ENCODE results near the gene THEM5.

The THEM5 gene

GRCh38 chr1:151867765-151868411 lies 14.4 kb upstream of the THEM5 start:
- H3K36me3 ChIP-seq: no peaks in the 10 kb centered on the region
- no peak for TF ChIP-seq CTCF (IDR thresholded peaks at IDR 0.05)
- H3K27ac ChIP-seq: peak overlapping the region; percentile 13
- no peaks in the 10 kb centered on the region for H3K27me3 ChIP-seq
- no peaks in the 10 kb centered on the region for H3K9me3 ChIP-seq
- no peak overlapping the region for H3K4me3 ChIP-seq (ENCODE audit: low read depth in 1 of 2, low read length in 1 of 2)
- H3K4me1 ChIP-seq (ENCODE audit: control insufficient read depth in 1 of 2, insufficient read depth in 1 of 2, low read depth in 1 of 2, low read length in 1 of 2): peaks cover 0 to 15% of the 10 kb centered on the region in 2 experiments

DNA sequence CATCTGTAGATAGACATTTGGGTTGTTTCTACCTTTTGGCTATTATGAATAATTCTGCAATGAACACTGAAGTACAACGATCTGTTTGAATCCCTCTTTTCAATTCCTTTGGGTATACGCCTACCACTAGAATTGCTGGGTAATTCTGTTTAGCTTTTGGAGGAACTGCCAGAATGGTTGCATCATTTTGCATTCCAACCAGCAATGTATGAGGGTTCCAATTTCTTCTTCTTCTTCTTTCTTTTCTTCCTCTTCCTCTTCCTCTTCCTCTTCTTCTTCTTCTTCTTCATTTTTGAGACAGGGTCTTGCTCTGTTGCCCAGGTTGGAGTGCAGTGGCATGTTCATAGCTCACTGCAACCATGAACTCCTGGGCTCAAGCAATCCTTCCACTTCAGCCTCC lies 13.8 kb upstream of the THEM5 start:
- H3K27me3 ChIP-seq: no peaks in the 10 kb centered on the region
- H3K9me3 ChIP-seq: no peaks in the 10 kb centered on the region
- TF ChIP-seq CTCF (IDR thresholded peaks at IDR 0.05): no peak
- H3K27ac ChIP-seq: peak overlapping the region; percentile 38
- no peak overlapping the region for H3K4me3 ChIP-seq (ENCODE audit: low read depth in 1 of 2, low read length in 1 of 2)
- H3K4me1 ChIP-seq (ENCODE audit: control insufficient read depth in 1 of 2, insufficient read depth in 1 of 2, low read depth in 1 of 2, low read length in 1 of 2): peaks cover 0 to 15% of the 10 kb centered on the region in 2 experiments
- H3K36me3 ChIP-seq: no peaks in the 10 kb centered on the region

DNA sequence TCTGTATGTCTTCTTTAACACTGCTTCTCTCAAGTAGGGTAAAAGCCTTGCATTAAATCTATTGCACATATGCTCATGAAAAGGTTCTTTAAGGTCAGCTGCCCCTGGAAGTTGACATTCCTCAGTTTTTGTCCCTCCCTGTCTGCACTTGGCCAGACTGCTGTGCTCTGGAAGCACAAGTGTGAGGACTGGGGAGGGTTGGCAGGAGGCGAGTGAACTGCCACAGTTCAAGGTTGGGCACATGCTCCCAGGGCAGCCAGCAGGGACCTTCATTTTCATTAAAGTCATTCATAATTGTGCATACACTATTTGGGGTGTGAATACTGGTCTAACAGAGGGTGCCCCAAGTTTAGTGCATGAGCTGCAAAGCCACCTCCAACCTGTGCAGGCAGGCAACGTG lies 10.9 kb upstream of the THEM5 start:
- Histone ChIP-seq H3K27ac (no peak overlapping the region), H3K9me3 (no peaks in the 10 kb centered on the region), H3K27me3 (no peaks in the 10 kb centered on the region), H3K4me3 (ENCODE audit: low read depth in 1 of 2, low read length in 1 of 2) (no peak overlapping the region), H3K4me1 (ENCODE audit: control insufficient read depth in 1 of 2, insufficient read depth in 1 of 2, low read depth in 1 of 2, low read length in 1 of 2) (peaks cover 0 to 15% of the 10 kb centered on the region in 2 experiments), H3K36me3 (no peaks in the 10 kb centered on the region)
- TF ChIP-seq CTCF (IDR thresholded peaks at IDR 0.05): no peak

DNA sequence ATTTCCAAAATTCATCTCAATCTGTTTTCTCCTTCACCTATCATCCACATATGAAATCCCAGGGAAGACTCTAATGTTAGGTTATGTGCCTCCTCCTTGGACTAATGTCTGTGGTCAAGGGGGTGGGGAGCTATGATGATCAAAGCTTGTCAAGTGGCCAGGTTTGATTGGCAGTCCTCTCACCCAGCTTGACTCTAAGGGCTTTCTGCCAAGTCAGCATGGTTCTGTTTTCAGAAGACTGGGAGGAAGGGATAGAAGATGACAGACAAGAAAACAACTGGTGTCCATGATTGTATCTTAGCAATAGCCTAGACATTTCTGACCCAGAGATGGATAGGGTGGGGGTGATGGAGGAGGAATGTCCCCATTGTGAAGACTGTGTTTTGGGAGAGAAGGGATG lies 9.1 kb upstream of the THEM5 start:
- no peak for TF ChIP-seq CTCF (IDR thresholded peaks at IDR 0.05)
- Histone ChIP-seq H3K36me3 (no peaks in the 10 kb centered on the region), H3K27me3 (no peaks in the 10 kb centered on the region), H3K4me1 (ENCODE audit: control insufficient read depth in 1 of 2, insufficient read depth in 1 of 2, low read depth in 1 of 2, low read length in 1 of 2) (peaks cover 2 to 11% of the 10 kb centered on the region in 2 experiments), H3K4me3 (ENCODE audit: low read depth in 1 of 2, low read length in 1 of 2) (no peak overlapping the region), H3K27ac (no peak overlapping the region), H3K9me3 (no peaks in the 10 kb centered on the region)

GRCh38 chr1:151860504-151861187 lies 7.1 kb upstream of the THEM5 start:
- Histone ChIP-seq H3K4me3 (ENCODE audit: low read depth in 1 of 2, low read length in 1 of 2) (no peak overlapping the region), H3K9me3 (no peaks in the 10 kb centered on the region)

More at GRCh38 chr1:151860504-151861187, 7.1 kb upstream of the THEM5 start:
- no peak overlapping the region for H3K27ac ChIP-seq
- peaks cover 8 to 13% of the 10 kb centered on the region in 2 experiments for H3K4me1 ChIP-seq (ENCODE audit: control insufficient read depth in 1 of 2, insufficient read depth in 1 of 2, low read depth in 1 of 2, low read length in 1 of 2)
- H3K27me3 ChIP-seq: no peaks in the 10 kb centered on the region
- no peak for TF ChIP-seq CTCF (IDR thresholded peaks at IDR 0.05)
- H3K36me3 ChIP-seq: no peaks in the 10 kb centered on the region

Data from neutrophil (primary cell).